H1 (cell line): ENCODE results near the gene DOCK10. TPM values are rescaled to one million over a fixed set of nuclear protein-coding genes. Genes with fewer than 3 reads are reported as not detected.

ENCODE experiments used
- CTCF ChIA-PET: fragments of 300-600 bp; sonication (Branson Sonifier 250); formaldehyde crosslinking; loops from one replicate; lab custom pipeline; 2021; ENCODE audit not compliant: partially characterized antibody; lab: Charles Lee
- POLR2A ChIA-PET: fragments of 300-600 bp; sonication (Branson Sonifier 250); formaldehyde crosslinking; loops from one replicate; lab custom pipeline; 2021; ENCODE audit warnings: inconsistent platforms; ENCODE audit not compliant: partially characterized antibody; lab: Charles Lee
- DNase-seq, 2 experiments: peaks; one replicate each; pipeline versions ENCODE4 v3.0.0 to v3.0.0-alpha.2; 2010 to 2022; ENCODE audit warnings: low spot score in 2 of 2, low read depth in 1 of 2, mixed read lengths in 1 of 2
- FAIRE-seq: peaks from 2 replicates; lab custom pipeline; 2011; peaks lifted over from hg19 to GRCh38; lab: Jason Lieb, UNC
- H2AFZ ChIP-seq: 2 replicates; pipeline ENCODE4 v1.8.1; 2012; ENCODE audit warnings: low read length, inconsistent platforms
- H2AK5ac ChIP-seq: 2 replicates; pipeline ENCODE4 v1.6.1; 2013; ENCODE audit warnings: low read depth, low read length
- H2BK120ac ChIP-seq: replicated peaks from 2 replicates; pipeline ENCODE3; 2013; ENCODE audit warnings: low read depth, low read length, inconsistent platforms
- H2BK12ac ChIP-seq: 2 replicates; pipeline ENCODE4 v1.6.1; 2013; ENCODE audit warnings: low read depth, low read length
- H2BK15ac ChIP-seq: 2 replicates; pipeline ENCODE4 v1.6.1; 2013; ENCODE audit warnings: low read length
- H2BK20ac ChIP-seq: 2 replicates; pipeline ENCODE4 v1.6.1; 2013; ENCODE audit warnings: low read length
- H2BK5ac ChIP-seq: 2 replicates; pipeline ENCODE4 v1.6.1; 2013; ENCODE audit warnings: low read depth, low read length
- H3K14ac ChIP-seq: 2 replicates; pipeline ENCODE4 v1.6.1; 2013; ENCODE audit warnings: inconsistent platforms; ENCODE audit not compliant: insufficient read length
- H3K18ac ChIP-seq: 2 replicates; pipeline ENCODE4 v1.6.1; 2013; ENCODE audit warnings: low read length; ENCODE audit errors: extremely low read depth
- H3K23ac ChIP-seq: 2 replicates; pipeline ENCODE4 v1.6.1; 2013; ENCODE audit warnings: inconsistent platforms; ENCODE audit not compliant: insufficient read length
- H3K23me2 ChIP-seq: 2 replicates; pipeline ENCODE4 v1.6.1; 2013; ENCODE audit warnings: low read depth, low read length
- H3K27ac ChIP-seq: 2 replicates; pipeline ENCODE4 v1.6.1; 2011; ENCODE audit warnings: low read depth, low read length, inconsistent platforms
- H3K27me3 ChIP-seq, 4 experiments: replicated peaks in 1 of 4; 1 replicate in 1 of 4; 2 replicates in 3 of 4; pipeline versions ENCODE4 v1.6.1 to v1.8.1; 2011 to 2013; ENCODE audit warnings: low read length in 3 of 4, mild to moderate bottlenecking in 3 of 4, inconsistent platforms in 2 of 4, mixed read lengths in 2 of 4, moderate library complexity in 1 of 4; ENCODE audit not compliant: control insufficient read depth in 3 of 4, insufficient read depth in 3 of 4; ENCODE audit errors: extremely low read depth in 1 of 4
- H3K36me3 ChIP-seq, 4 experiments: 2 replicates each; pipeline versions ENCODE4 v1.6.1 to v1.8.1; 2011 to 2013; ENCODE audit warnings: mild to moderate bottlenecking in 4 of 4, low read length in 3 of 4, moderate library complexity in 2 of 4, control low read depth in 1 of 4, inconsistent platforms in 1 of 4; ENCODE audit not compliant: insufficient read depth in 4 of 4, control insufficient read depth in 2 of 4
- H3K4ac ChIP-seq: replicated peaks from 2 replicates; pipeline ENCODE3; 2013; ENCODE audit warnings: low read length, low read depth, mixed read lengths, inconsistent platforms; ENCODE audit not compliant: insufficient read length
- H3K4me1 ChIP-seq, 4 experiments: replicated peaks in 1 of 4; 1 replicate in 1 of 4; 2 replicates in 3 of 4; pipeline versions ENCODE4 v1.6.1 to v1.8.1; 2011 to 2013; ENCODE audit warnings: low read length in 3 of 4, inconsistent platforms in 2 of 4, mixed read lengths in 1 of 4; ENCODE audit not compliant: insufficient read depth in 4 of 4, control insufficient read depth in 3 of 4
- H3K4me2 ChIP-seq, 2 experiments: 2 replicates each; pipeline versions ENCODE4 v1.6.1 to v1.8.1; 2011 to 2013; ENCODE audit warnings: low read depth in 2 of 2, low read length in 2 of 2, control low read depth in 1 of 2, inconsistent platforms in 1 of 2, mild to moderate bottlenecking in 1 of 2; ENCODE audit not compliant: insufficient read depth in 1 of 2
- H3K4me3 ChIP-seq, 4 experiments: fragments of 200-600, 300-600 bp in 1 of 4; sonication (generic), shearing (Covaris generic), sonication (Bioruptor Twin) in 1 of 4; 2 replicates each; pipeline versions ENCODE4 v1.5.1 to v1.8.1; 2011 to 2016; ENCODE audit warnings: low read length in 4 of 4, low read depth in 3 of 4, control low read depth in 2 of 4, inconsistent platforms in 2 of 4, mild to moderate bottlenecking in 2 of 4, mixed read lengths in 1 of 4, moderate library complexity in 1 of 4; ENCODE audit not compliant: insufficient read depth in 2 of 4; ENCODE audit errors: extremely low read depth in 1 of 4
- H3K56ac ChIP-seq: replicated peaks from 2 replicates; pipeline ENCODE3; 2013; ENCODE audit warnings: low read depth, mild to moderate bottlenecking, mixed read lengths, low read length, inconsistent platforms; ENCODE audit not compliant: insufficient read length
- H3K79me1 ChIP-seq: 2 replicates; pipeline ENCODE4 v1.6.1; 2013; ENCODE audit warnings: low read depth, low read length, control low read depth
- H3K79me2 ChIP-seq, 2 experiments: 2 replicates each; pipeline versions ENCODE4 v1.6.1 to v1.8.1; 2012 to 2013; ENCODE audit warnings: low read length in 2 of 2, mild to moderate bottlenecking in 2 of 2, inconsistent platforms in 1 of 2; ENCODE audit not compliant: insufficient read depth in 2 of 2, control insufficient read depth in 1 of 2
- H3K9ac ChIP-seq, 4 experiments: replicated peaks in 1 of 4; 1 replicate in 1 of 4; 2 replicates in 3 of 4; pipeline versions ENCODE4 v1.6.1 to v1.8.1; 2011 to 2013; ENCODE audit warnings: low read depth in 3 of 4, low read length in 3 of 4, control low read depth in 2 of 4, mild to moderate bottlenecking in 2 of 4, moderate library complexity in 2 of 4, inconsistent platforms in 1 of 4; ENCODE audit errors: extremely low read depth in 1 of 4
- H3K9me3 ChIP-seq, 2 experiments: 2 replicates each; pipeline versions ENCODE4 v1.6.1 to v1.8.1; 2012 to 2013; ENCODE audit warnings: mild to moderate bottlenecking in 2 of 2, moderate library complexity in 2 of 2, control low read depth in 1 of 2, inconsistent platforms in 1 of 2, low read depth in 1 of 2, low read length in 1 of 2, mixed read lengths in 1 of 2; ENCODE audit not compliant: insufficient read depth in 2 of 2
- H4K20me1 ChIP-seq, 2 experiments: replicated peaks in 1 of 2; 2 replicates each; pipeline versions ENCODE3 to v1.8.1; 2011 to 2013; ENCODE audit warnings: inconsistent platforms in 2 of 2, low read length in 2 of 2, mild to moderate bottlenecking in 1 of 2; ENCODE audit not compliant: insufficient read depth in 2 of 2, control insufficient read depth in 1 of 2
- H4K5ac ChIP-seq: 2 replicates; pipeline ENCODE4 v1.6.1; 2013; ENCODE audit warnings: low read length, low read depth, mixed read lengths, inconsistent platforms; ENCODE audit not compliant: insufficient read length
- H4K8ac ChIP-seq: 2 replicates; pipeline ENCODE4 v1.8.0; 2013; ENCODE audit warnings: mild to moderate bottlenecking, moderate library complexity, low read length, inconsistent platforms; ENCODE audit not compliant: insufficient read depth; ENCODE audit errors: extremely low read depth
- H4K91ac ChIP-seq: replicated peaks from 2 replicates; pipeline ENCODE3; 2013; ENCODE audit warnings: low read length, mixed read lengths, inconsistent platforms; ENCODE audit not compliant: insufficient read length
- SIRT6 ChIP-seq: IDR thresholded peaks from one replicate; pipeline ENCODE4 v1.7.1; 2012; ENCODE audit warnings: low read length, inconsistent platforms
- WGBS, 2 experiments: shearing (Covaris generic) in 1 of 2; methylation state at CpG; one replicate each; pipeline versions ENCODE4 v1.1.6 to v1.1.7; 2013 to 2015; ENCODE audit warnings: low lambda C conversion rate in 2 of 2, mixed read lengths in 2 of 2, inconsistent platforms in 1 of 2, low coverage in 1 of 2, missing lambda C conversion rate in 1 of 2; ENCODE audit not compliant: insufficient replicate concordance in 2 of 2, insufficient coverage in 1 of 2, insufficient read length in 1 of 2; ENCODE audit errors: extremely low coverage in 1 of 2, missing lambda C conversion rate in 1 of 2; 5-methylcytosine and 5-hydroxymethylcytosine counted together
- polyA plus RNA-seq, 7 experiments: library from polyadenylated mRNA; depleted of rRNA in 3 of 7; stranded (reverse) in 5 of 7; unstranded in 2 of 7; fragments of >200 nt in 5 of 7; fragments of 200-250 nt in 2 of 7; gene quantifications; 1 replicate in 5 of 7; 2 replicates in 1 of 7; 4 replicates in 1 of 7; pipeline versions ENCODE4 v1.2.1 to v1.2.3, GENCODE V29; 2011 to 2013; ENCODE audit warnings: missing spikeins in 2 of 7, mixed read lengths in 2 of 7
- total RNA-seq: library from RNA; stranded (reverse); fragmentation: NEBNext Ultra II Directional; extraction: Animal tissue kit (Norgen Biotek cat#: 25700); gene quantifications from 2 replicates; pipeline ENCODE4 v1.2.1, GENCODE V29; 2021

Gene DOCK10
- total and polyA plus RNA-seq, 2 of the 8 experiments (the other 6 are each of a cell fraction or from before 2014, with no cell fraction given): 0.33 to 1.6 TPM

GRCh38 chr2:224881846-224882245 lies 160.4 kb downstream of the DOCK10 start:
- FAIRE-seq (no peak), DNase-seq (no peak)
- H3K23me2 ChIP-seq: no peaks in the 10 kb centered on the region
- H4K91ac ChIP-seq: no peak overlapping the region
- no peak overlapping the region for H2BK5ac ChIP-seq
- no peak overlapping the region for H2AFZ ChIP-seq
- ChIA-PET CTCF (interaction anchor here (0.8 kb wide), 1 partner anchor 127 kb away, joined by 3 read pairs; no protein-coding TSS in a partner anchor), POLR2A (no interaction called here)
- no peak overlapping the region for H3K23ac ChIP-seq
- no peak overlapping the region for H3K14ac ChIP-seq
- no peak overlapping the region for H3K4ac ChIP-seq
- no peaks in the 10 kb centered on the region for H3K79me2 ChIP-seq
- no peak overlapping the region for H3K27ac ChIP-seq
- no peaks in the 10 kb centered on the region for H3K9me3 ChIP-seq
- no peak overlapping the region for H2AK5ac ChIP-seq
- H3K4me2 ChIP-seq: no peak overlapping the region
- no peaks in the 10 kb centered on the region for H4K20me1 ChIP-seq
- no peak overlapping the region for H3K9ac ChIP-seq
- H3K56ac ChIP-seq: no peak overlapping the region
- TF ChIP-seq SIRT6: no peak
- no peak overlapping the region for H3K18ac ChIP-seq
- no peak overlapping the region for H2BK15ac ChIP-seq
- no peaks in the 10 kb centered on the region for H3K79me1 ChIP-seq
- WGBS, 2 experiments: 88% methylated on average over 1 of the region's 1 CpG; no CpG with 5 or more reads in 1 of the 2 experiments
- no peak overlapping the region for H4K8ac ChIP-seq
- no peak overlapping the region for H2BK12ac ChIP-seq
- H2BK120ac ChIP-seq: no peak overlapping the region
- H3K36me3 ChIP-seq: no peaks in the 10 kb centered on the region
- no peaks in the 10 kb centered on the region for H3K27me3 ChIP-seq
- no peak overlapping the region for H4K5ac ChIP-seq
- H3K4me1 ChIP-seq: no peaks in the 10 kb centered on the region
- H3K4me3 ChIP-seq: no peak overlapping the region
- H2BK20ac ChIP-seq: no peak overlapping the region
